Liver (tissue), 9 donors: Measurements from ENCODE around the gene LHX3. TPM values are rescaled to one million over a fixed set of nuclear protein-coding genes. Genes with fewer than 3 reads are reported as not detected.

Experiments
- DNase-seq: peaks from one replicate; pipeline ENCODE4 v3.0.0-alpha.2; 2017; ENCODE audit warnings: low spot score
- H3K27ac ChIP-seq, 2 donors: one replicate each; pipeline ENCODE4 v1.7.0; 2013; ENCODE audit warnings: inconsistent platforms in 2 of 2, low read length in 2 of 2, control low read depth in 1 of 2, low read depth in 1 of 2, mild to moderate bottlenecking in 1 of 2
- H3K27me3 ChIP-seq, 4 donors: one replicate each; pipeline versions ENCODE4 v1.6.1 to v1.7.0; 2013; ENCODE audit warnings: low read length in 3 of 4, inconsistent platforms in 1 of 4, mild to moderate bottlenecking in 1 of 4, moderate library complexity in 1 of 4; ENCODE audit not compliant: control insufficient read depth in 4 of 4, insufficient read depth in 4 of 4
- H3K36me3 ChIP-seq, 4 donors: one replicate each; pipeline versions ENCODE4 v1.6.1 to v1.7.0; 2013; ENCODE audit warnings: low read length in 3 of 4, mild to moderate bottlenecking in 3 of 4, low read depth in 1 of 4, moderate library complexity in 1 of 4; ENCODE audit not compliant: control insufficient read depth in 4 of 4, insufficient read depth in 3 of 4
- H3K4me1 ChIP-seq, 4 donors: one replicate each; pipeline versions ENCODE4 v1.6.1 to v1.7.0; 2013; ENCODE audit warnings: low read length in 3 of 4, mild to moderate bottlenecking in 3 of 4, moderate library complexity in 1 of 4; ENCODE audit not compliant: control insufficient read depth in 4 of 4, insufficient read depth in 4 of 4
- H3K4me3 ChIP-seq, 3 donors: one replicate each; pipeline versions ENCODE4 v1.6.1 to v1.7.0; 2013; ENCODE audit warnings: low read length in 3 of 3, control low read depth in 1 of 3, low read depth in 1 of 3, mild to moderate bottlenecking in 1 of 3
- H3K9ac ChIP-seq, 2 donors: one replicate each; pipeline ENCODE4 v1.7.0; 2013; ENCODE audit warnings: low read length in 2 of 2, mild to moderate bottlenecking in 2 of 2, moderate library complexity in 2 of 2, control low read depth in 1 of 2, low read depth in 1 of 2
- H3K9me3 ChIP-seq, 4 donors: one replicate each; pipeline versions ENCODE4 v1.6.1 to v1.7.0; 2013; ENCODE audit warnings: low read length in 3 of 4; ENCODE audit not compliant: control insufficient read depth in 4 of 4
- CTCF ChIP-seq: fragments of 150-350 bp; IDR thresholded peaks from 2 replicates; pipeline ENCODE4 v1.5.1; 2017; ENCODE audit warnings: improper control_type of control experiment, low read depth, low read length; ENCODE audit not compliant: missing input control
- EGR1 ChIP-seq, 2 donors: IDR thresholded peaks; 2 replicates each; pipeline ENCODE4 v1.6.1; 2016 to 2018; ENCODE audit warnings: antibody characterized with exemption in 2 of 2, low read depth in 2 of 2
- FOXA2 ChIP-seq: IDR thresholded peaks from 2 replicates; pipeline ENCODE4 v1.6.1; 2016; ENCODE audit warnings: antibody characterized with exemption
- GABPA ChIP-seq, 2 donors: IDR thresholded peaks in 1 of 2; conservative IDR thresholded peaks in 1 of 2; 2 replicates each; pipeline ENCODE4 v1.6.1; 2016; ENCODE audit warnings: antibody characterized with exemption in 2 of 2, mild to moderate bottlenecking in 1 of 2, moderate library complexity in 1 of 2
- HNF4A ChIP-seq, 2 donors: conservative IDR thresholded peaks; 2 replicates each; pipeline ENCODE4 v1.6.1; 2016; ENCODE audit warnings: antibody characterized with exemption in 2 of 2, mild to moderate bottlenecking in 2 of 2
- JUND ChIP-seq, 2 donors: IDR thresholded peaks; 2 replicates each; pipeline ENCODE4 v1.6.1; 2016; ENCODE audit warnings: antibody characterized with exemption in 2 of 2
- NR2F2 ChIP-seq: IDR thresholded peaks from 2 replicates; pipeline ENCODE4 v1.6.1; 2016; ENCODE audit warnings: antibody characterized with exemption
- RAD21 ChIP-seq, 2 donors: IDR thresholded peaks; 2 replicates each; pipeline ENCODE4 v1.6.1; 2016; ENCODE audit warnings: antibody characterized with exemption in 2 of 2, mild to moderate bottlenecking in 2 of 2
- RXRA ChIP-seq, 2 donors: IDR thresholded peaks; 2 replicates each; pipeline ENCODE4 v1.6.1; 2017 to 2018; ENCODE audit warnings: antibody characterized with exemption in 2 of 2, mild to moderate bottlenecking in 1 of 2
- SP1 ChIP-seq: IDR thresholded peaks from 2 replicates; pipeline ENCODE4 v1.6.1; 2018; ENCODE audit warnings: antibody characterized with exemption, mild to moderate bottlenecking
- YY1 ChIP-seq: IDR thresholded peaks from 2 replicates; pipeline ENCODE4 v1.6.1; 2016; ENCODE audit warnings: antibody characterized with exemption, mild to moderate bottlenecking
- WGBS: extraction: QIAGEN DNeasy Blood & Tissue Kit; methylation state at CpG from one replicate; pipeline ENCODE4 v1.1.7; 2013; 5-methylcytosine and 5-hydroxymethylcytosine counted together
- polyA plus RNA-seq, 2 donors: library from polyadenylated mRNA; stranded (reverse) in 1 of 2; unstranded in 1 of 2; fragments of 200-250 nt in 1 of 2; fragments of >200 nt in 1 of 2; fragmentation: Nextera tagmentation in 1 of 2; extraction: Ambion mirVana in 1 of 2; gene quantifications; one replicate each; pipeline versions ENCODE4 v1.2.1 to v1.2.3, GENCODE V29; 2013 to 2015
- total RNA-seq, 2 donors: library from RNA; depleted of rRNA; stranded (reverse); fragments of >200 nt; gene quantifications; one replicate each; pipeline ENCODE4 v1.2.3, GENCODE V29; 2014
- TF ChIP-seq, protein P1 (sequence below): IDR thresholded peaks from 2 replicates; pipeline ENCODE4 v1.6.1; 2016; ENCODE audit warnings: antibody characterized with exemption
- TF ChIP-seq, protein P2 (sequence below): IDR thresholded peaks from 2 replicates; pipeline ENCODE4 v1.6.1; 2016; ENCODE audit warnings: antibody characterized with exemption
- donor health status: healthy.
- donor health status: healthy.
- donor health status: healthy.
- donor health status: healthy.
- donor health status: healthy.

The LHX3 gene
- total and polyA plus RNA-seq, 4 donors = not detected

- no peak overlapping the region for H3K4me3 ChIP-seq
- H3K27ac ChIP-seq = no peak overlapping the region
- H3K36me3 ChIP-seq = no peaks in the 10 kb centered on the region
- no peaks in the 10 kb centered on the region for H3K9me3 ChIP-seq
- H3K9ac ChIP-seq = no peak overlapping the region
- H3K27me3 ChIP-seq = peaks cover 3 to 73% (median 13%) of the 10 kb centered on the region in 4 donors
- DNase-seq = no peak
- H3K4me1 ChIP-seq = peaks cover 0 to 7% (median 0%) of the 10 kb centered on the region in 4 donors
- WGBS = 4% methylated on average over 62 of the region's 62 CpGs
- TF ChIP-seq GABPA (IDR thresholded peaks at IDR 0.05 in 1 of 2, conservative IDR thresholded peaks at IDR 0.05 in 1 of 2) = no peak
- no peak for TF ChIP-seq FOXA2
- TF ChIP-seq RXRA (IDR thresholded peaks at IDR 0.05) = no peak
- no peak for TF ChIP-seq HNF4A (conservative IDR thresholded peaks at IDR 0.05)
- no peak for TF ChIP-seq EGR1 (IDR thresholded peaks at IDR 0.05; ENCODE audit: low read depth in 2 of 2)
- no peak for TF ChIP-seq NR2F2
- TF ChIP-seq, protein P1, sequence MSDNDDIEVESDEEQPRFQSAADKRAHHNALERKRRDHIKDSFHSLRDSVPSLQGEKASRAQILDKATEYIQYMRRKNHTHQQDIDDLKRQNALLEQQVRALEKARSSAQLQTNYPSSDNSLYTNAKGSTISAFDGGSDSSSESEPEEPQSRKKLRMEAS = no peak
- TF ChIP-seq CTCF = no peak
- no peak for TF ChIP-seq JUND (IDR thresholded peaks at IDR 0.05)
- no peak for TF ChIP-seq YY1
- TF ChIP-seq, protein P2, sequence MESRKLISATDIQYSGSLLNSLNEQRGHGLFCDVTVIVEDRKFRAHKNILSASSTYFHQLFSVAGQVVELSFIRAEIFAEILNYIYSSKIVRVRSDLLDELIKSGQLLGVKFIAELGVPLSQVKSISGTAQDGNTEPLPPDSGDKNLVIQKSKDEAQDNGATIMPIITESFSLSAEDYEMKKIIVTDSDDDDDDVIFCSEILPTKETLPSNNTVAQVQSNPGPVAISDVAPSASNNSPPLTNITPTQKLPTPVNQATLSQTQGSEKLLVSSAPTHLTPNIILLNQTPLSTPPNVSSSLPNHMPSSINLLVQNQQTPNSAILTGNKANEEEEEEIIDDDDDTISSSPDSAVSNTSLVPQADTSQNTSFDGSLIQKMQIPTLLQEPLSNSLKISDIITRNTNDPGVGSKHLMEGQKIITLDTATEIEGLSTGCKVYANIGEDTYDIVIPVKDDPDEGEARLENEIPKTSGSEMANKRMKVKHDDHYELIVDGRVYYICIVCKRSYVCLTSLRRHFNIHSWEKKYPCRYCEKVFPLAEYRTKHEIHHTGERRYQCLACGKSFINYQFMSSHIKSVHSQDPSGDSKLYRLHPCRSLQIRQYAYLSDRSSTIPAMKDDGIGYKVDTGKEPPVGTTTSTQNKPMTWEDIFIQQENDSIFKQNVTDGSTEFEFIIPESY = no peak
- TF ChIP-seq SP1 = no peak
Observed at GRCh38 chr9:136198605-136199083, 6.3 kb downstream of the LHX3 start.

GRCh38 chr9:136197930-136198604, 6.9 kb downstream of the LHX3 start:
- H3K4me3 ChIP-seq = no peak overlapping the region
- WGBS = 13% methylated on average over 18 of the region's 18 CpGs

More at GRCh38 chr9:136197930-136198604, 6.9 kb downstream of the LHX3 start:
- H3K9me3 ChIP-seq = no peaks in the 10 kb centered on the region
- peaks cover 3 to 73% (median 13%) of the 10 kb centered on the region in 4 donors for H3K27me3 ChIP-seq
- H3K36me3 ChIP-seq = no peaks in the 10 kb centered on the region
- DNase-seq = no peak
- H3K9ac ChIP-seq = no peak overlapping the region
- H3K4me1 ChIP-seq = peaks cover 0 to 10% (median 2%) of the 10 kb centered on the region in 4 donors
- TF ChIP-seq, protein P1 = no peak
- no peak for TF ChIP-seq RAD21 (IDR thresholded peaks at IDR 0.05)
- no peak for TF ChIP-seq NR2F2
- TF ChIP-seq, protein P2 = no peak
- no peak for TF ChIP-seq YY1
- no peak for TF ChIP-seq EGR1 (IDR thresholded peaks at IDR 0.05; ENCODE audit: low read depth in 2 of 2)
- no peak overlapping the region for H3K27ac ChIP-seq
